ENCODE measurements around the gene FBXO3.

GRCh38 chr11:33696411-33696810 is 77.9 kb downstream of the FBXO3 start:
- TF ChIP-seq CTCF (conservative IDR thresholded peaks at IDR 0.05; ENCODE audit: low read length) = no peak
- no peak for TF ChIP-seq EZH2phosphoT487 (IDR thresholded peaks at IDR 0.05; ENCODE audit: borderline replicate concordance)
